ENCODE measurements around the gene AP4M1. TPM values are rescaled to one million over a fixed set of nuclear protein-coding genes. Genes with fewer than 3 reads are reported as not detected.

The AP4M1 gene
- polyA plus RNA-seq, 1 experiment, result 26.1 TPM

GRCh38 chr7:100095704-100096103, 5.7 kb upstream of the AP4M1 start:
- no peaks in the 10 kb centered on the region for H3K9me3 ChIP-seq (ENCODE audit: control insufficient read depth, insufficient read depth, low read length)
- ChIA-PET CTCF (no interaction called here), POLR2A (interaction anchor here (1.1 kb wide), 1 partner anchor 8 kb away, joined by 6 read pairs; no protein-coding TSS in a partner anchor)
- DNase-seq (ENCODE audit: low read depth, low spot score), result no peak
- TF ChIP-seq CTCF (IDR thresholded peaks at IDR 0.05; ENCODE audit: low read depth, low read length), result no peak
- no peaks in the 10 kb centered on the region for H3K27me3 ChIP-seq (ENCODE audit: control insufficient read depth, insufficient read depth, low read length)
- H3K27ac ChIP-seq (ENCODE audit: low read depth, low read length), result no peak overlapping the region
- H3K4me3 ChIP-seq (ENCODE audit: low read depth, low read length), result no peak overlapping the region

- H3K4me3 ChIP-seq (ENCODE audit: low read depth, low read length), result peak overlapping the region; percentile 17; the same call in 1 of the 2 replicates
- H3K27me3 ChIP-seq (ENCODE audit: control insufficient read depth, insufficient read depth, low read length), result no peaks in the 10 kb centered on the region
- POLR2A ChIA-PET, result interaction anchor here (4.8 kb wide), 1 partner anchor 10 kb away, joined by 67 read pairs; the partner anchor contains the start of gene COPS6
- peaks cover 2% of the 10 kb centered on the region; the same call in 1 of the 2 replicates for H3K9me3 ChIP-seq (ENCODE audit: control insufficient read depth, insufficient read depth, low read length)
- CTCF ChIA-PET, result no interaction called here
- no peak for DNase-seq (ENCODE audit: low read depth, low spot score)
- TF ChIP-seq CTCF (IDR thresholded peaks at IDR 0.05; ENCODE audit: low read depth, low read length), result no peak
- no peak overlapping the region for H3K27ac ChIP-seq (ENCODE audit: low read depth, low read length)
Measured at GRCh38 chr7:100098913-100099312, 2.5 kb upstream of the AP4M1 start.

GRCh38 chr7:100099452-100099851, 2.0 kb upstream of the AP4M1 start:
- Histone ChIP-seq H3K27ac (ENCODE audit: low read depth, low read length) (no peak overlapping the region), H3K9me3 (ENCODE audit: control insufficient read depth, insufficient read depth, low read length) (peaks cover 2% of the 10 kb centered on the region; the same call in 1 of the 2 replicates), H3K4me3 (ENCODE audit: low read depth, low read length) (peak overlapping the region; percentile 77), H3K27me3 (ENCODE audit: control insufficient read depth, insufficient read depth, low read length) (no peaks in the 10 kb centered on the region)
- CTCF ChIA-PET, result no interaction called here
- no peak for DNase-seq (ENCODE audit: low read depth, low spot score)
- TF ChIP-seq CTCF (IDR thresholded peaks at IDR 0.05; ENCODE audit: low read depth, low read length), result no peak
- POLR2A ChIA-PET, result interaction anchor here (2.3 to 4.8 kb wide), 2 partner anchors 10 to 27 kb away, joined by 12 to 67 read pairs; partner anchors contain the start of genes COPS6 and MBLAC1

- peak overlapping the region; percentile 65 for H3K27ac ChIP-seq (ENCODE audit: low read depth, low read length)
- DNase-seq (ENCODE audit: low read depth, low spot score), result peak; percentile 97
- ChIA-PET POLR2A (interaction anchor here (0.6 to 4.8 kb wide), 9 partner anchors 12 to 328 kb away, joined by 3 to 67 read pairs (median 5); partner anchors contain the start of genes COPS6, MBLAC1 and ZCWPW1), CTCF (interaction anchor here (1.3 to 2.4 kb wide), 3 partner anchors 18 to 187 kb away, joined by 3 to 13 read pairs (median 5); no protein-coding TSS in a partner anchor)
- H3K4me3 ChIP-seq (ENCODE audit: low read depth, low read length), result peak overlapping the region; percentile 77
- H3K27me3 ChIP-seq (ENCODE audit: control insufficient read depth, insufficient read depth, low read length), result no peaks in the 10 kb centered on the region
- H3K9me3 ChIP-seq (ENCODE audit: control insufficient read depth, insufficient read depth, low read length), result peaks cover 2% of the 10 kb centered on the region; the same call in 1 of the 2 replicates
- TF ChIP-seq CTCF (IDR thresholded peaks at IDR 0.05; ENCODE audit: low read depth, low read length), result no peak
Measured at GRCh38 chr7:100100420-100101015, 925 bp upstream of the AP4M1 start.
